ENCODE measurements around the gene ASTN2.

Gene ASTN2

GRCh38 chr9:116430849-116431248 lies 984.0 kb downstream of the ASTN2 start:
- H3K79me2 ChIP-seq (ENCODE audit: insufficient read depth, low read depth): no peaks in the 10 kb centered on the region
- TF ChIP-seq, protein P1, sequence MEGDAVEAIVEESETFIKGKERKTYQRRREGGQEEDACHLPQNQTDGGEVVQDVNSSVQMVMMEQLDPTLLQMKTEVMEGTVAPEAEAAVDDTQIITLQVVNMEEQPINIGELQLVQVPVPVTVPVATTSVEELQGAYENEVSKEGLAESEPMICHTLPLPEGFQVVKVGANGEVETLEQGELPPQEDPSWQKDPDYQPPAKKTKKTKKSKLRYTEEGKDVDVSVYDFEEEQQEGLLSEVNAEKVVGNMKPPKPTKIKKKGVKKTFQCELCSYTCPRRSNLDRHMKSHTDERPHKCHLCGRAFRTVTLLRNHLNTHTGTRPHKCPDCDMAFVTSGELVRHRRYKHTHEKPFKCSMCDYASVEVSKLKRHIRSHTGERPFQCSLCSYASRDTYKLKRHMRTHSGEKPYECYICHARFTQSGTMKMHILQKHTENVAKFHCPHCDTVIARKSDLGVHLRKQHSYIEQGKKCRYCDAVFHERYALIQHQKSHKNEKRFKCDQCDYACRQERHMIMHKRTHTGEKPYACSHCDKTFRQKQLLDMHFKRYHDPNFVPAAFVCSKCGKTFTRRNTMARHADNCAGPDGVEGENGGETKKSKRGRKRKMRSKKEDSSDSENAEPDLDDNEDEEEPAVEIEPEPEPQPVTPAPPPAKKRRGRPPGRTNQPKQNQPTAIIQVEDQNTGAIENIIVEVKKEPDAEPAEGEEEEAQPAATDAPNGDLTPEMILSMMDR (conservative IDR thresholded peaks at IDR 0.05; ENCODE audit: low read depth, low read length): no peak
- H3K27me3 ChIP-seq (ENCODE audit: insufficient read depth, low read depth): no peaks in the 10 kb centered on the region
- no peaks in the 10 kb centered on the region for H4K20me1 ChIP-seq (ENCODE audit: insufficient read depth)
- no peaks in the 10 kb centered on the region for H3K4me1 ChIP-seq (ENCODE audit: low read depth, poor library complexity, severe bottlenecking)
- no peak overlapping the region for H3K27ac ChIP-seq
- no peak overlapping the region for H3K4me3 ChIP-seq (IDR thresholded peaks at IDR 0.05; ENCODE audit: insufficient read depth, low read depth, low read length)
- no peak overlapping the region for H3K4me2 ChIP-seq
- H3K9ac ChIP-seq: no peak overlapping the region
- no peak overlapping the region for H2AFZ ChIP-seq (ENCODE audit: low read depth)
- no peaks in the 10 kb centered on the region for H3K36me3 ChIP-seq (ENCODE audit: insufficient read depth)

DNA sequence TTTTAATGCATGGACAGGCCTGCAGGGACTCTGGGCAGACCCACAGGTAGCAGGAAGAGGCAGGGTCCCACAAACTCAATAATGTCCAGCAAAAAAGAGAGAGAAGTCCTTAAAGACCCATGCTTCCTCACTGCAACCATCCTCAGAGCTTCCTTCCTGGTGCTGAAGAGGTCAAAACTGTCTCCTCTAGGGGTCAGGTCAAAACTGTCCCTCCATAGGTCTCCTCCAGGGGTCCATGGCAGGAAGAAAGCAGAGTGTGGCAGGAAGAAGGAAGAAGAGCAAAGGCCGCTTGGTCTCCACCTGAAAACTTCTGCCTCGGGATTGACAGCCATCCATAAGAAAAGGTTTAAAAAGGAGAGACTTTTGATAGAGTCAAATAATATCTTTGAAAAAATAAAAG lies 989.6 kb downstream of the ASTN2 start:
- Histone ChIP-seq H3K79me2 (ENCODE audit: insufficient read depth, low read depth) (no peaks in the 10 kb centered on the region), H3K27ac (no peak overlapping the region), H3K9ac (no peak overlapping the region), H3K27me3 (ENCODE audit: insufficient read depth, low read depth) (no peaks in the 10 kb centered on the region), H3K4me1 (ENCODE audit: low read depth, poor library complexity, severe bottlenecking) (no peaks in the 10 kb centered on the region), H2AFZ (ENCODE audit: low read depth) (no peak overlapping the region), H3K4me3 (IDR thresholded peaks at IDR 0.05; ENCODE audit: insufficient read depth, low read depth, low read length) (no peak overlapping the region), H3K36me3 (ENCODE audit: insufficient read depth) (no peaks in the 10 kb centered on the region), H4K20me1 (ENCODE audit: insufficient read depth) (no peaks in the 10 kb centered on the region), H3K4me2 (no peak overlapping the region)
- TF ChIP-seq, protein P1 (conservative IDR thresholded peaks at IDR 0.05; ENCODE audit: low read depth, low read length): no peak

- H3K36me3 ChIP-seq (ENCODE audit: insufficient read depth): no peaks in the 10 kb centered on the region
- no peaks in the 10 kb centered on the region for H3K4me1 ChIP-seq (ENCODE audit: low read depth, poor library complexity, severe bottlenecking)
- no peaks in the 10 kb centered on the region for H3K79me2 ChIP-seq (ENCODE audit: insufficient read depth, low read depth)
- H2AFZ ChIP-seq (ENCODE audit: low read depth): no peak overlapping the region
- no peak overlapping the region for H3K9ac ChIP-seq
- TF ChIP-seq, protein P1 (conservative IDR thresholded peaks at IDR 0.05; ENCODE audit: low read depth, low read length): no peak
- no peaks in the 10 kb centered on the region for H4K20me1 ChIP-seq (ENCODE audit: insufficient read depth)
- H3K4me2 ChIP-seq: no peak overlapping the region
- no peaks in the 10 kb centered on the region for H3K27me3 ChIP-seq (ENCODE audit: insufficient read depth, low read depth)
- no peak overlapping the region for H3K27ac ChIP-seq
- no peak overlapping the region for H3K4me3 ChIP-seq (IDR thresholded peaks at IDR 0.05; ENCODE audit: insufficient read depth, low read depth, low read length)
Observed at GRCh38 chr9:116423149-116423548, 991.7 kb downstream of the ASTN2 start.

GRCh38 chr9:116422119-116422979 lies 992.5 kb downstream of the ASTN2 start:
- H3K79me2 ChIP-seq (ENCODE audit: insufficient read depth, low read depth): no peaks in the 10 kb centered on the region
- TF ChIP-seq, protein P1 (conservative IDR thresholded peaks at IDR 0.05; ENCODE audit: low read depth, low read length): no peak
- H3K27ac ChIP-seq: no peak overlapping the region
- no peak overlapping the region for H2AFZ ChIP-seq (ENCODE audit: low read depth)
- H3K4me3 ChIP-seq (IDR thresholded peaks at IDR 0.05; ENCODE audit: insufficient read depth, low read depth, low read length): no peak overlapping the region
- no peaks in the 10 kb centered on the region for H3K36me3 ChIP-seq (ENCODE audit: insufficient read depth)
- no peak overlapping the region for H3K4me2 ChIP-seq
- no peaks in the 10 kb centered on the region for H3K4me1 ChIP-seq (ENCODE audit: low read depth, poor library complexity, severe bottlenecking)
- no peak overlapping the region for H3K9ac ChIP-seq
- H4K20me1 ChIP-seq (ENCODE audit: insufficient read depth): no peaks in the 10 kb centered on the region
- no peaks in the 10 kb centered on the region for H3K27me3 ChIP-seq (ENCODE audit: insufficient read depth, low read depth)
